Thyroid gland (tissue), 4 donors: ENCODE data around the gene ZNF330. TPM values are rescaled to one million over a fixed set of nuclear protein-coding genes. Genes with fewer than 3 reads are reported as not detected.

Experiments used
- DNase-seq, 2 donors: peaks; one replicate each; pipeline ENCODE4 v3.0.0-alpha.2; 2019
- H3K27ac ChIP-seq, 3 donors: fragments of 200-600 bp; sonication (generic); 1 replicate in 2 of 3; 2 replicates in 1 of 3; pipeline ENCODE4 v1.5.1; 2016 to 2019; ENCODE audit warnings: mild to moderate bottlenecking in 1 of 3, moderate library complexity in 1 of 3
- H3K27me3 ChIP-seq: fragments of 200-600 bp; sonication (generic); one replicate; pipeline ENCODE4 v1.5.1; 2019
- H3K36me3 ChIP-seq, 2 donors: fragments of 200-600 bp; sonication (generic); one replicate each; pipeline ENCODE4 v1.5.1; 2016 to 2019
- H3K4me1 ChIP-seq, 2 donors: fragments of 200-600 bp; sonication (generic); one replicate each; pipeline ENCODE4 v1.5.1; 2017 to 2019
- H3K4me3 ChIP-seq, 3 donors: fragments of 200-600 bp; sonication (generic); replicated peaks in 1 of 3; 1 replicate in 2 of 3; 2 replicates in 1 of 3; pipeline ENCODE4 v1.5.1; 2016; ENCODE audit warnings: mild to moderate bottlenecking in 1 of 3
- H3K9me3 ChIP-seq: fragments of 200-600 bp; sonication (generic); one replicate; pipeline ENCODE4 v1.5.1; 2017
- POLR2A ChIP-seq, 2 donors: fragments of 450-650 bp; IDR thresholded peaks; one replicate each; pipeline ENCODE4 v1.6.1; 2017; ENCODE audit warnings: antibody characterized with exemption in 2 of 2, mild to moderate bottlenecking in 2 of 2, moderate library complexity in 1 of 2
- WGBS, 2 donors: methylation state at CpG; one replicate each; pipeline ENCODE4 v1.1.5; 2017; 5-methylcytosine and 5-hydroxymethylcytosine counted together
- intact Hi-C: fragments of 100-400 bp; cut with DNase I; formaldehyde crosslinking; loops from one replicate; pipeline ENCODE4 v1.15.1; 2023
- total RNA-seq, 4 donors: library from RNA; depleted of rRNA; stranded (reverse); fragments of >200 nt; gene quantifications; one replicate each; pipeline ENCODE4 v1.2.3, GENCODE V29; 2016
- TF ChIP-seq, protein P1 (sequence below), 6 experiments: fragments of 200-600 bp in 3 of 6; fragments of 450-650 bp in 3 of 6; sonication (generic) in 3 of 6; IDR thresholded peaks; one replicate each; pipeline ENCODE4 v1.5.1; 2016 to 2019; ENCODE audit warnings: antibody characterized with exemption in 6 of 6, mild to moderate bottlenecking in 2 of 6, inconsistent platforms in 1 of 6, moderate library complexity in 1 of 6

The ZNF330 gene
- total RNA-seq, 4 donors from 2014 or later = 42.7 to 57.9 (median 46.4) TPM

DNA sequence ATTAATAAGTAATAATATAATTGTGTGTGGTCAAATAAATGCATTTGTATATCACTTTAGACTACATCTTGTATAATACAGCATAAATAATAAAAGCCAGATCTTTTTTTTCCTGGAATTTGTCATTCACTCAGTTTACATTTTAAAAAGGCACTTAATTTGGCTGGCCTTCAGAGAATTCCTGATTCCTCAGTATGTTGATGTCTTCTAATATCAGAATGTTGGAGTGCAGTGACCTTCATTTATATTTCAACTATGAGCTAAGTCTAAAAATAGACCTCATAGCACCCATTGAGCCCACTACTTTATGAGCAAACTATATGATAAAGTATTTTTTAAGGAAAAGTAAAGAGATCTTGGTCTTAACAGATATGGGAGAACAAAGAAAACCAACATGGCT, 27.8 kb downstream of the ZNF330 start:
- H3K27me3 ChIP-seq = no peaks in the 10 kb centered on the region
- no peak for TF ChIP-seq POLR2A (IDR thresholded peaks at IDR 0.05)
- TF ChIP-seq, protein P1, sequence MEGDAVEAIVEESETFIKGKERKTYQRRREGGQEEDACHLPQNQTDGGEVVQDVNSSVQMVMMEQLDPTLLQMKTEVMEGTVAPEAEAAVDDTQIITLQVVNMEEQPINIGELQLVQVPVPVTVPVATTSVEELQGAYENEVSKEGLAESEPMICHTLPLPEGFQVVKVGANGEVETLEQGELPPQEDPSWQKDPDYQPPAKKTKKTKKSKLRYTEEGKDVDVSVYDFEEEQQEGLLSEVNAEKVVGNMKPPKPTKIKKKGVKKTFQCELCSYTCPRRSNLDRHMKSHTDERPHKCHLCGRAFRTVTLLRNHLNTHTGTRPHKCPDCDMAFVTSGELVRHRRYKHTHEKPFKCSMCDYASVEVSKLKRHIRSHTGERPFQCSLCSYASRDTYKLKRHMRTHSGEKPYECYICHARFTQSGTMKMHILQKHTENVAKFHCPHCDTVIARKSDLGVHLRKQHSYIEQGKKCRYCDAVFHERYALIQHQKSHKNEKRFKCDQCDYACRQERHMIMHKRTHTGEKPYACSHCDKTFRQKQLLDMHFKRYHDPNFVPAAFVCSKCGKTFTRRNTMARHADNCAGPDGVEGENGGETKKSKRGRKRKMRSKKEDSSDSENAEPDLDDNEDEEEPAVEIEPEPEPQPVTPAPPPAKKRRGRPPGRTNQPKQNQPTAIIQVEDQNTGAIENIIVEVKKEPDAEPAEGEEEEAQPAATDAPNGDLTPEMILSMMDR (IDR thresholded peaks at IDR 0.05) = no peak
- intact Hi-C loops = no loop called here
- no peak for DNase-seq
- H3K4me1 ChIP-seq = peaks cover 10 to 14% of the 10 kb centered on the region in 2 donors
- H3K27ac ChIP-seq = no peak overlapping the region
- H3K36me3 ChIP-seq = no peaks in the 10 kb centered on the region
- H3K4me3 ChIP-seq = no peak overlapping the region
- no peaks in the 10 kb centered on the region for H3K9me3 ChIP-seq

DNA sequence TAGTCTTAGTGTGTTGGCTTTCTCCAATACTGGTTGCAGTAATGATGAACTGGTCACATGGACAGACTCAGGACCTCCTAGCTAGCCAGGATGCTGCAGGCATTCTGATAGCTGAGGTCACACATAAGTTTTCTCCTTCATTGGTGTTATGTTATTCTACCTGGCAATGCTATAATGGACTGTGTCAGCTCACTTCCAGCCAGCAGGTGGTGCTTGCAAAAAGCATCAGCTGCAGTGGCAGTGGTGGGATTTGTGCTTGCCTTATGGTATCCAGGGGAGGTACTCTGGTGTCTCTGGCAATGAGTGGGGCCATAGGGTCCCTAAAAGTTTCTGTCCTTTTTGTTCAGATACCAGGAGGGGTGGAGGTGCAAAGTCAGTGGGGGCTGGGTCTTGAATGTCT, 33.6 kb downstream of the ZNF330 start:
- Histone ChIP-seq H3K4me3 (no peak overlapping the region), H3K4me1 (peaks cover 0 to 3% of the 10 kb centered on the region in 2 donors), H3K36me3 (no peaks in the 10 kb centered on the region), H3K27me3 (no peaks in the 10 kb centered on the region), H3K9me3 (no peaks in the 10 kb centered on the region), H3K27ac (no peak overlapping the region)
- no peak for DNase-seq
- TF ChIP-seq POLR2A (IDR thresholded peaks at IDR 0.05) = no peak
- TF ChIP-seq, protein P1 (IDR thresholded peaks at IDR 0.05) = no peak
- intact Hi-C loops = no loop called here

DNA sequence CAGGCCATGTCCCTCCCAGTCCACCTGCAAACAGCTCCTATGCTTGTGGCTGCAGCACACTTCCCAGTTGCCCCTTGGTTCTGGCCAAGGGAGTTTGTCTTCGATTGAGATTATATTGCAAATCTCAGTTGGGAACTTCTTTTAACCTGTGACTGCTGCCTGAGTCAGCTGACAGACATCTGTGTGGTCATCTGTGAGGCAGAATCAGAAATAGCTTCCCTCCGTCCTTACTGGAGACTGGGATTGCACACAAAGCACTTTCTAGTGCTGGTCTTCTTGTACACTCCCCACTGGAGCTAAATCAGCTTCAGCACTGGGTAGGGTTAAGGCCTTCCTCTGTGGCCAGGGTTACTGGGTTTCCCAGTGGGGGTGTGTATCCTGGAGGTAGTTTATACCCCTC, 34.3 kb downstream of the ZNF330 start:
- Histone ChIP-seq H3K27ac (no peak overlapping the region), H3K36me3 (no peaks in the 10 kb centered on the region), H3K4me3 (no peak overlapping the region), H3K27me3 (no peaks in the 10 kb centered on the region), H3K4me1 (peaks cover 0 to 3% of the 10 kb centered on the region in 2 donors), H3K9me3 (no peaks in the 10 kb centered on the region)
- no peak for DNase-seq
- TF ChIP-seq POLR2A (IDR thresholded peaks at IDR 0.05) = no peak
- TF ChIP-seq, protein P1 (IDR thresholded peaks at IDR 0.05) = no peak
- intact Hi-C loops = no loop called here
- 89 to 93% methylated on average over 2 of the region's 2 CpGs for WGBS, 2 donors

DNA sequence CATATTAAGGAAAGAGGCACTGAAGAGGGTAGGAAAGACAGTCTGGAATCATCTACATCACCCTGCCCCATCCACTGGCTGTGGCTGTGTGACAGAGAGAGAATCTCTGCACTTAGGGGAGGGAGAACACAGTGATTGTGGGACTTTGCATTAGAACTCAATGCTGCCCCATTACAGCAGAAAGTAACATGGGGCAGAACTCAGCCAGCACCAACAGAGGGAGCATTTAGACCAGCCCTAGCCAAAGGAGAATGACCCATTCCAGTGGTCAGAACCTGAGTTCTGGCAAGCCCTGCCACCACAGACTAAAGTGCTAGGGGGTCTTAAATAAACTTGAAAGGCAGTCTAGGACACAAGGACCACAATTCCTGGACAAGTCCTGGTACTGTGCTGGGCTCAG, 37.9 kb downstream of the ZNF330 start:
- Histone ChIP-seq H3K4me3 (no peak overlapping the region), H3K27ac (no peak overlapping the region), H3K4me1 (no peaks in the 10 kb centered on the region), H3K9me3 (no peaks in the 10 kb centered on the region), H3K36me3 (no peaks in the 10 kb centered on the region), H3K27me3 (no peaks in the 10 kb centered on the region)
- DNase-seq = no peak
- intact Hi-C loops = no loop called here
- no peak for TF ChIP-seq POLR2A (IDR thresholded peaks at IDR 0.05)
- TF ChIP-seq, protein P1 (IDR thresholded peaks at IDR 0.05) = no peak

DNA sequence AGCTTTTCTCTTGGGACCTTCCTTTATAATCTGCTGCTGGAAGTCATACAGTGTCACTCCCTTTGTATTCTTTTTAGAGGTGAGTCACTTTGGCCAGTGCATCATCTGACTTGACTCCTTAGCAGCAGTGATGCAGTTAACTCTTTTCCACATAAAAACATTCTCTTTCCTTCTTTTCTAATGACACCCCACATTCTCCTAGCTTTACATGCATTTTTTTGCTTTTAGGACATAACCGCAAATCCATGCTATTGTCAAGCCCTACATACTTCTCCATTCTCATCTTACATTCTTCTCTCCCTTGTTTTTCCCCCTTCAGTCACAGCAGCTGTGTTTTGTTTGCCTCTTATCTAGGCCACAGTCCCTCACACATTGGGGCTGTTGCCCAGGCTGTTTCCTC, 55.1 kb downstream of the ZNF330 start:
- DNase-seq = no peak
- H3K4me3 ChIP-seq = no peak overlapping the region
- no peaks in the 10 kb centered on the region for H3K9me3 ChIP-seq
- TF ChIP-seq, protein P1 (IDR thresholded peaks at IDR 0.05) = no peak
- H3K36me3 ChIP-seq = no peaks in the 10 kb centered on the region
- intact Hi-C loops = no loop called here
- H3K27me3 ChIP-seq = no peaks in the 10 kb centered on the region
- no peaks in the 10 kb centered on the region for H3K4me1 ChIP-seq
- H3K27ac ChIP-seq = no peak overlapping the region
- WGBS, 2 donors = 69 to 81% methylated on average over 1 of the region's 1 CpG
